HepG2 (cell line): ENCODE results near the gene CHPF. TPM values are rescaled to one million over a fixed set of nuclear protein-coding genes. Genes with fewer than 3 reads are reported as not detected.

Source experiments
- ATF2 ChIP-seq: sonication (generic); formaldehyde crosslinking; IDR thresholded peaks from 2 replicates; pipeline ENCODE4 v1.4.0; 2020; ENCODE audit warnings: missing genetic modification reagents
- CREB3 ChIP-seq: sonication (generic); formaldehyde crosslinking; IDR thresholded peaks from 2 replicates; pipeline ENCODE4 v1.5.0; 2020; ENCODE audit warnings: missing genetic modification reagents
- GATA4 ChIP-seq: sonication (generic); IDR thresholded peaks from 2 replicates; pipeline ENCODE4 v1.6.1; 2016; ENCODE audit warnings: antibody characterized with exemption, low read depth, borderline replicate concordance
- HOXD1 ChIP-seq: sonication (generic); formaldehyde crosslinking; IDR thresholded peaks from 2 replicates; pipeline ENCODE4 v1.5.0; 2020; ENCODE audit warnings: missing genetic modification reagents
- IRX3 ChIP-seq: sonication (generic); formaldehyde crosslinking; IDR thresholded peaks from 2 replicates; pipeline ENCODE4 v1.8.1; 2023; ENCODE audit warnings: mild to moderate bottlenecking, low read depth, missing genetic modification reagents, borderline replicate concordance
- POLR2AphosphoS5 ChIP-seq: IDR thresholded peaks from 2 replicates; pipeline ENCODE4 v1.6.1; 2012; ENCODE audit warnings: low read depth, low read length
- SAFB2 ChIP-seq: sonication (generic); formaldehyde crosslinking; IDR thresholded peaks from 2 replicates; pipeline ENCODE4 v1.5.1; 2020; ENCODE audit warnings: missing genetic modification reagents, low read depth, mild to moderate bottlenecking, borderline replicate concordance
- SRSF4 ChIP-seq: fragments of 200-400 bp; formaldehyde crosslinking; IDR thresholded peaks from one replicate; pipeline ENCODE4 v1.6.1; 2018; ENCODE audit warnings: mild to moderate bottlenecking, low read depth, low read length, moderate library complexity; ENCODE audit not compliant: poor library complexity, severe bottlenecking
- ZBTB39 ChIP-seq: sonication (generic); formaldehyde crosslinking; IDR thresholded peaks from 2 replicates; pipeline ENCODE4 v1.5.0; 2020; ENCODE audit warnings: missing genetic modification reagents
- ZNF253 ChIP-seq: sonication (generic); formaldehyde crosslinking; IDR thresholded peaks from 2 replicates; pipeline ENCODE4 v1.8.0; 2022; ENCODE audit warnings: mild to moderate bottlenecking, missing genetic modification reagents, borderline replicate concordance
- ZNF33A ChIP-seq: sonication (generic); formaldehyde crosslinking; IDR thresholded peaks from 2 replicates; pipeline ENCODE4 v1.5.1; 2020; ENCODE audit warnings: missing genetic modification reagents, mild to moderate bottlenecking, moderate library complexity, borderline replicate concordance
- ZNF501 ChIP-seq: sonication (generic); formaldehyde crosslinking; IDR thresholded peaks from 2 replicates; pipeline ENCODE4 v1.5.1; 2020; ENCODE audit warnings: mild to moderate bottlenecking, moderate library complexity, missing genetic modification reagents
- ZNF512 ChIP-seq: sonication (generic); formaldehyde crosslinking; IDR thresholded peaks from 2 replicates; pipeline ENCODE4 v1.4.0; 2020; ENCODE audit warnings: mild to moderate bottlenecking, missing genetic modification reagents
- ZNF546 ChIP-seq: sonication (generic); formaldehyde crosslinking; conservative IDR thresholded peaks from 2 replicates; pipeline ENCODE4 v1.8.1; 2023; ENCODE audit warnings: mild to moderate bottlenecking, missing genetic modification reagents
- ZNF639 ChIP-seq: conservative IDR thresholded peaks from 2 replicates; pipeline ENCODE4 v1.6.1; 2018; ENCODE audit warnings: missing genetic modification reagents
- ZNF652 ChIP-seq: IDR thresholded peaks from 2 replicates; pipeline ENCODE4 v1.6.1; 2016; ENCODE audit warnings: low read depth, borderline replicate concordance
- ZNF703 ChIP-seq: sonication (generic); formaldehyde crosslinking; IDR thresholded peaks from 2 replicates; pipeline ENCODE4 v1.5.1; 2020; ENCODE audit warnings: missing genetic modification reagents, mild to moderate bottlenecking, moderate library complexity, borderline replicate concordance
- ZNF850 ChIP-seq: sonication (generic); formaldehyde crosslinking; conservative IDR thresholded peaks from 2 replicates; pipeline ENCODE4 v1.9.0; 2021; ENCODE audit warnings: mild to moderate bottlenecking, missing genetic modification reagents
- polyA plus RNA-seq, 8 experiments: library from polyadenylated mRNA; depleted of rRNA in 3 of 8; stranded (reverse) in 7 of 8; unstranded in 1 of 8; fragments of >200 nt; fragmentation: Illumina TruSeq in 4 of 8; extraction: Trizol in 4 of 8; gene quantifications; 2 replicates each; pipeline versions ENCODE4 v1.2.1 to v1.2.3, GENCODE V29; 2011 to 2016; ENCODE audit warnings: low read depth in 4 of 8, missing spikeins in 1 of 8, mixed read lengths in 1 of 8; ENCODE audit not compliant: insufficient read depth in 1 of 8
- total RNA-seq, 5 experiments: library from RNA; depleted of rRNA; stranded (reverse); fragments of >200 nt; fragmentation: Illumina TruSeq; extraction: Trizol; gene quantifications; 2 replicates each; pipeline ENCODE4 v1.2.3, GENCODE V29; 2016; ENCODE audit warnings: low read depth in 1 of 5

The CHPF gene
- total and polyA plus RNA-seq, 2 of the 13 experiments (the other 11 are each of a cell fraction or from before 2014, with no cell fraction given), result 79.6 to 111 TPM

- TF ChIP-seq ZBTB39 (CRISPR knock-in tag) (no peak), SRSF4 (no peak), ZNF850 (CRISPR knock-in tag) (no peak), ZNF703 (CRISPR knock-in tag) (no peak), ZNF652 (CRISPR knock-in tag) (0 out of 2 replicates have a peak, but pooled peaks have one; percentile 17), ZNF546 (no peak), ZNF33A (CRISPR knock-in tag) (no peak), GATA4 (no peak), HOXD1 (CRISPR knock-in tag) (no peak), ZNF501 (CRISPR knock-in tag) (no peak), IRX3 (CRISPR knock-in tag) (no peak), CREB3 (CRISPR knock-in tag) (no peak), POLR2AphosphoS5 (0 out of 2 replicates have a peak, but pooled peaks have one; percentile 18), SAFB2 (CRISPR knock-in tag) (0 out of 2 replicates have a peak, but pooled peaks have one; percentile 19), ZNF253 (CRISPR knock-in tag) (no peak), ATF2 (CRISPR knock-in tag) (no peak), ZNF512 (no peak), ZNF639 (CRISPR knock-in tag) (no peak)
These were observed 25.4 kb upstream of the CHPF start (continued) for GRCh38 chr2:219569041-219569440.
